OCI-LY7 (cell line): ENCODE measurements around the gene CERCAM. TPM values are rescaled to one million over a fixed set of nuclear protein-coding genes. Genes with fewer than 3 reads are reported as not detected.

Experiments used
- BruUV-seq: library from RNA; stranded (reverse); fragments of 400-500 nt; replicated peaks from 2 replicates; lab custom pipeline; 2021; lab: Mats Ljungman, UMichigan
- CTCF ChIA-PET: fragments of 300-600 bp; sonication (Branson Sonifier 250); formaldehyde crosslinking; loops from one replicate; lab custom pipeline; 2022; ENCODE audit warnings: antibody characterized with exemption; ENCODE audit not compliant: unreplicated experiment; lab: Charles Lee
- POLR2A ChIA-PET: fragments of 300-600 bp; sonication (Branson Sonifier 250); formaldehyde crosslinking; loops from one replicate; lab custom pipeline; 2022; ENCODE audit warnings: antibody characterized with exemption; lab: Charles Lee
- DNase-seq: peaks from one replicate; pipeline ENCODE4 v3.0.0-alpha.2; 2015; ENCODE audit warnings: low spot score
- H2AFZ ChIP-seq: fragments of 200-600 bp; sonication (generic), shearing (Covaris generic); 2 replicates; pipeline ENCODE4 v1.6.1; 2014; ENCODE audit warnings: mild to moderate bottlenecking, antibody characterized with exemption, low read length, moderate library complexity
- H3K27ac ChIP-seq: fragments of 200-600 bp; sonication (generic); 2 replicates; pipeline ENCODE4 v1.5.1; 2014; ENCODE audit warnings: mixed run types, low read depth, mild to moderate bottlenecking, moderate library complexity, low read length, inconsistent platforms; ENCODE audit not compliant: poor library complexity, severe bottlenecking
- H3K36me3 ChIP-seq: fragments of 200-600 bp; sonication (generic); 2 replicates; pipeline ENCODE4 v1.6.1; 2014; ENCODE audit warnings: mild to moderate bottlenecking, antibody characterized with exemption, low read length, moderate library complexity, mixed read lengths; ENCODE audit not compliant: insufficient read depth
- H3K4me1 ChIP-seq: fragments of 200-600 bp; sonication (generic); 2 replicates; pipeline ENCODE4 v1.5.1; 2014; ENCODE audit warnings: mild to moderate bottlenecking, low read length; ENCODE audit not compliant: insufficient read depth, poor library complexity, severe bottlenecking
- H3K4me2 ChIP-seq: fragments of 200-600 bp; sonication (generic); 2 replicates; pipeline ENCODE4 v1.6.1; 2014; ENCODE audit warnings: mild to moderate bottlenecking, low read length
- H3K4me3 ChIP-seq: fragments of 200-600 bp; sonication (generic); 2 replicates; pipeline ENCODE4 v1.5.1; 2014; ENCODE audit warnings: mild to moderate bottlenecking, low read depth, low read length; ENCODE audit not compliant: poor library complexity, severe bottlenecking
- H3K79me2 ChIP-seq: fragments of 200-600 bp; sonication (generic); 2 replicates; pipeline ENCODE4 v1.6.1; 2016; ENCODE audit warnings: low read depth, mild to moderate bottlenecking, low read length, moderate library complexity, mixed read lengths; ENCODE audit not compliant: insufficient read depth
- H3K9me2 ChIP-seq: fragments of 200-600 bp; sonication (generic); 2 replicates; pipeline ENCODE4 v1.6.1; 2016; ENCODE audit warnings: mild to moderate bottlenecking, low read length, mixed read lengths; ENCODE audit not compliant: insufficient read depth
- H3K9me3 ChIP-seq: fragments of 200-600 bp; sonication (generic); 2 replicates; pipeline ENCODE4 v1.6.1; 2014; ENCODE audit warnings: mild to moderate bottlenecking, mixed run types, low read length, mixed read lengths
- H4K20me1 ChIP-seq: fragments of 200-600 bp; sonication (generic); 2 replicates; pipeline ENCODE4 v1.6.1; 2014; ENCODE audit warnings: mild to moderate bottlenecking, antibody characterized with exemption, low read length, moderate library complexity, mixed read lengths; ENCODE audit not compliant: insufficient read depth
- EZH2phosphoT487 ChIP-seq: fragments of 200-600 bp; sonication (generic); IDR thresholded peaks from 2 replicates; pipeline ENCODE4 v1.6.1; 2018; ENCODE audit warnings: low read depth, borderline replicate concordance, mild to moderate bottlenecking, mixed run types, antibody characterized with exemption, low read length, moderate library complexity, mixed read lengths
- intact Hi-C: fragments of 100-400 bp; cut with micrococcal nuclease; formaldehyde crosslinking; loops from one replicate; pipeline ENCODE4 v1.10.0; 2022; ENCODE audit not compliant: unreplicated experiment
- total RNA-seq, 2 experiments: library from RNA; depleted of rRNA in 1 of 2; stranded (reverse); fragments of >200 nt in 1 of 2; shearing (Covaris generic) in 1 of 2; gene quantifications; 2 replicates each; pipeline ENCODE4 v1.2.3, GENCODE V29; 2014 to 2022
- TF ChIP-seq, protein P1 (sequence below): fragments of 200-600 bp; sonication (generic); conservative IDR thresholded peaks from 2 replicates; pipeline ENCODE4 v1.5.1; 2014; ENCODE audit warnings: mild to moderate bottlenecking, antibody characterized with exemption, low read length, moderate library complexity, mixed read lengths

CERCAM gene
- total RNA-seq, 2 experiments from 2014 or later: 2.7 to 3.5 TPM

DNA sequence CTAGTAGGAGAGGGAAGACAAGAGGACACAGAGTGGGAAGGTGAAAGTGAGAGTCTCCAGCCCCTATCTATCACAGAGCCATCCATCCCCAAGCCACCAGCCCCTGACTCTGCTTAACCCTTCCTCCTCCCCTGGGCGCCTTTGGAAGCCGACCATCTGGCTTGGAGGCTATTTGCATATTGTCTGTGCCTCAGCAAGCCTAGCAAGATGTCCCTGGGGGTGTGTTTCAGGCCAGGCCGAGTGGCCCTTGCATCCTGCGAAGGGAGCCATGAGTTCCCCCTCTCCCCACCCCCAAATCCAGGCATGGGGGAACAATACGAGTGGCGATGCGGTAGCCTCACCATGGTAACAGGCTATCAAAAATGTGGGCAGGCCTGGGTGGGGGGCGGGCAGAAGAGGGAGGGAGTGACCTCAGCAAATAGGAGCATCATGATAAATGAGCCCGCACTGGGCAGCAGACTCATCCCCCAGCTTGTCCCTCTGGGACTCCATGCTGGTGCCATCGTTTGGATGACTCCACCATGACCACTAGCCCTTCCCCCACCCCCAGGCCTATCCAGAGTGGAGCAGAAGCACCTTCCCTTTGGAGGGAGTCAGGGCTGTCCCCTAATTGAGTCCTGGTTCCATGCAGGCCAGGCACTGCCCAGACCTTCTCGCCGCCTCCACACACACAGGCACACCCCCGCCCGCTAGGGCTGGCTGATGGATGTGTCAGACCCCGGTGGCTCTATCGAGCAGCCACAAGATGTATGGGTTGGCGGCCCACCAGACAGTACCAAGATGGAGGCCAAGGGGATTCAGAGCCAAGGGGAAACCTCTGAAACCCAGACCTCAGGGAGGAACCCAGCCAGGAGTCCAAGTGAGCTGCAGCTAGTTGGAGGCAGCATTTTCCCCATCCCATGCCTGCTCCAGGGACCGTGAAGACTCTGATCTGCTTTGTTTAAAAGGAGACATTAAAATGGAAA is 34.9 kb upstream of the CERCAM start:
- POLR2A ChIA-PET: no interaction called here
- Histone ChIP-seq H2AFZ (no peak overlapping the region), H3K4me1 (no peaks in the 10 kb centered on the region), H4K20me1 (no peaks in the 10 kb centered on the region), H3K36me3 (peaks cover 86% of the 10 kb centered on the region; the same call in 1 of the 2 replicates), H3K9me2 (no peaks in the 10 kb centered on the region), H3K9me3 (no peaks in the 10 kb centered on the region), H3K4me2 (no peak overlapping the region), H3K4me3 (no peak overlapping the region), H3K79me2 (no peaks in the 10 kb centered on the region), H3K27ac (no peak overlapping the region)
- intact Hi-C loops: no loop called here
- no peak for TF ChIP-seq EZH2phosphoT487
- CTCF ChIA-PET: no interaction called here
- BruUV-seq: no TSS peak
- DNase-seq: no peak

DNA sequence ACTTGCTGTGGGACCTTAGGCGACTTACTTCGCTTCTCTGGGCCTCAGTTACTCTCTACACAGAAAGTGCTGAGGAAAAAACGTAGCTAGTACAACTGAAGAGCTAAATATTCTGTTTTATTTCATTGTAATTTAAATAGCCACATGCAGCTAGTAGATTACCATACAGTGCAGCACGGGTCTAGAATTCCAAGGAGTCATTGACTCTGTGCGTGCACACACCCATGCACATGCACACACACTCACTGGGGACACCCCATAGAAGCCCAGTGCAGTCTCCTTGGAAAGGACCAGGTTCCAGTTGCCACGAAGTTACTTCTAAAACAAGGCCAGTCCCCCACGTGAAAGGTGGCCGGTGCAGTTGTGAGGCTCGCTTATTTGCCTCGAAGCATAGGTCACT is 32.5 kb upstream of the CERCAM start:
- Histone ChIP-seq H3K4me1 (no peaks in the 10 kb centered on the region), H4K20me1 (no peaks in the 10 kb centered on the region), H3K4me2 (no peak overlapping the region), H3K36me3 (peaks cover 76% of the 10 kb centered on the region; the same call in 1 of the 2 replicates), H3K4me3 (no peak overlapping the region), H2AFZ (no peak overlapping the region), H3K79me2 (no peaks in the 10 kb centered on the region), H3K9me3 (no peaks in the 10 kb centered on the region), H3K27ac (no peak overlapping the region), H3K9me2 (no peaks in the 10 kb centered on the region)
- TF ChIP-seq, protein P1, sequence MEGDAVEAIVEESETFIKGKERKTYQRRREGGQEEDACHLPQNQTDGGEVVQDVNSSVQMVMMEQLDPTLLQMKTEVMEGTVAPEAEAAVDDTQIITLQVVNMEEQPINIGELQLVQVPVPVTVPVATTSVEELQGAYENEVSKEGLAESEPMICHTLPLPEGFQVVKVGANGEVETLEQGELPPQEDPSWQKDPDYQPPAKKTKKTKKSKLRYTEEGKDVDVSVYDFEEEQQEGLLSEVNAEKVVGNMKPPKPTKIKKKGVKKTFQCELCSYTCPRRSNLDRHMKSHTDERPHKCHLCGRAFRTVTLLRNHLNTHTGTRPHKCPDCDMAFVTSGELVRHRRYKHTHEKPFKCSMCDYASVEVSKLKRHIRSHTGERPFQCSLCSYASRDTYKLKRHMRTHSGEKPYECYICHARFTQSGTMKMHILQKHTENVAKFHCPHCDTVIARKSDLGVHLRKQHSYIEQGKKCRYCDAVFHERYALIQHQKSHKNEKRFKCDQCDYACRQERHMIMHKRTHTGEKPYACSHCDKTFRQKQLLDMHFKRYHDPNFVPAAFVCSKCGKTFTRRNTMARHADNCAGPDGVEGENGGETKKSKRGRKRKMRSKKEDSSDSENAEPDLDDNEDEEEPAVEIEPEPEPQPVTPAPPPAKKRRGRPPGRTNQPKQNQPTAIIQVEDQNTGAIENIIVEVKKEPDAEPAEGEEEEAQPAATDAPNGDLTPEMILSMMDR: no peak
- no peak for TF ChIP-seq EZH2phosphoT487
- CTCF ChIA-PET: no interaction called here
- no peak for DNase-seq
- intact Hi-C loops: no loop called here
- POLR2A ChIA-PET: no interaction called here
- no TSS peak for BruUV-seq

DNA sequence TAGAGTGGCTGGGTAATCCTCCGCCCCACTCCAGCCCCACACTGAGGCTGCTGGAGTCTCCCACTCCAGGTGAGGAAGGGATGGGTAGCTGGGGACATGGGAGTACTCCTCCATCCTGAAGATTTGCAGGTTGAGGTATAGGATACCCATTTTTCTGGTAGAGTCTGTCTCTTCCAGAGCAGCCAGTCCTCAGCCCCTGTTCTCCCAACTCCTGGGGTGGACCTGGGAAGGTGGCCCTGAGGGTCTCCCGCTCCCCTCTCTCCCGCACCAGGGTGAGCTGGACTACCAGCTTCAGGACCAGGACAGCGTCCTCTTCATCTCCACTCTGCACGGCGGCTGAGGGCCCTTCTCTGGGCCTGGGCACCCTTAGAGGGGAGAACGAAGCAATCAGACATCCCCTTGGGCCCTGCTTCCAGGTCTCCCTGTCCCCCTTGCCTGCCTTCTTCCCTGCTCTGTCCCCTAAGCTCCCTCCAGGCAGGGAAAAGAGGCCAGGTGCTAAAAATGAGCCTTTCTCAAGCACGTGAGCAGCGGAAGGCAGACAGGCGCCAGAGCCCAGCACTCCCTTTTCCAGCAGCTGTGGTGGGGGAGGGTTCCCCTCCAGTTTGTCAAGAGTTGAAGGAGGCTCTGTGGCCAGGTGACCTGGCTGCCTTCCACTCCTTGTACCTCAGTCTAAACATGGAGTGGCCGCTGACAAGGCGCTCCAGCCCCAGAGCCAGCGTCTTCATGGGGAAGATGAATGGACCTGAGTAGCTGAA is 31.1 kb upstream of the CERCAM start:
- ChIA-PET CTCF (no interaction called here), POLR2A (interaction anchor here (0.6 kb wide), 1 partner anchor 12 kb away, joined by 3 read pairs; no protein-coding TSS in a partner anchor)
- no peak overlapping the region for H2AFZ ChIP-seq
- no peaks in the 10 kb centered on the region for H3K79me2 ChIP-seq
- no peak overlapping the region for H3K4me3 ChIP-seq
- intact Hi-C loops: no loop called here
- BruUV-seq: no TSS peak
- no peaks in the 10 kb centered on the region for H3K9me3 ChIP-seq
- no peaks in the 10 kb centered on the region for H3K9me2 ChIP-seq
- no peak overlapping the region for H3K4me2 ChIP-seq
- H3K27ac ChIP-seq: no peak overlapping the region
- peaks cover 69% of the 10 kb centered on the region; the same call in 1 of the 2 replicates for H3K36me3 ChIP-seq
- no peaks in the 10 kb centered on the region for H4K20me1 ChIP-seq
- TF ChIP-seq, protein P1: no peak
- TF ChIP-seq EZH2phosphoT487: no peak
- H3K4me1 ChIP-seq: no peaks in the 10 kb centered on the region
- DNase-seq: no peak
